Activated naive CD4-positive, alpha-beta T cell treated with anti-CD3 and anti-CD28 coated beads, Interleukin-2, amount 50 U/mL, for 16 hours (primary cell): ENCODE results near the gene DNAAF5.

Experiments
- DNase-seq: peaks from one replicate; pipeline ENCODE4 v3.0.0-alpha.2; 2020

Gene DNAAF5

DNA sequence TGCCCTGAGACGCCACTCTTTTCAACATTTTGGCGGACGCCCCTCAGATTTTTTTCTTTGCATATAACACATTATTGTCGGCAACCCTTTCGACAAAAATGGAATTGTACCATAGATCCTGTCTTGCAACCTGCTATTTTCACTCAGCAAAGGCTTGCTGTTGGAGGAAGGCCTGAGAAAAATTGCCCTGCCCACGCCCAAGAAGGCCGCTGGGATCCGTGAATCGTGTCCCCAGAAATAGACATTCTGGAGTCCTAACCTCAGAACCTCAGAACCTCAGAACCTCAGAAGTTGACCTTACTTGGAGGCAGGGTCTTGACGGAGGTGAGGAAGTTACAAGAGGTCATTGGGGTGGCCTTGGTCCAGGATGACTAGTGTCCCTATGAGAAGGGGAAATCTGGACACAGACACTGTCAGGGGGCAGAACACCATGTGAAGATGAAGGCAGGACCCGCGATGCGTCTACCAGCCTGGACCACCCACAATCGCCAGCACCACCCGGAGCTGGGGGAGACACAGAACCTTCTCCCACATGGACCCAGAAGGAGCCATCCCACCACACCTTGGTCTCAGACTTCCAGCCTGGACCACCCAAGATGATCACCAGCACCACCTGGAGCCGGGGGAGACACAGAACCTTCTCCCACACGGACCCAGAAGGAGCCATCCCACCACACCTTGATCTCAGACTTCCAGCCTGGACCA is 19.1 kb upstream of the DNAAF5 start:
- no peak for DNase-seq

DNA sequence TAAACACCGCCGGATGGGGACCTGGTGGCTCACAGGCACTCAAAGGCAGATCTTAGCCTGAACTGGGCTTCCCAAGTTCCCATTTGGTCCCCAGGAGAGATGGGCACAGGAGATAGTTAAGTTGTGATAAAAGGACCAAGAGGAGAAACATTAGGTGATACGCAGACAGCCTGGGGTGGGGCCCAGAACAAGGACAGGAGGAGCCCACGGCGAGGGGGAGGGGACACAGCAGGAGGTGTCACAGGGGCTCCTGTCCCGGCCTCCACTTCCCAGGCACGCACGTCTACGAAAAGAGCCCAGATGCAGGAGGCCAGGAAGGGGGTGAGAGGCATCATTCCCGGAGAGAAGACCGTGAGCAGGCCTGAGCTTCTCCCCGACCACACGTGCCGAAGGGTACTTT is 16.3 kb upstream of the DNAAF5 start:
- no peak for DNase-seq

DNA sequence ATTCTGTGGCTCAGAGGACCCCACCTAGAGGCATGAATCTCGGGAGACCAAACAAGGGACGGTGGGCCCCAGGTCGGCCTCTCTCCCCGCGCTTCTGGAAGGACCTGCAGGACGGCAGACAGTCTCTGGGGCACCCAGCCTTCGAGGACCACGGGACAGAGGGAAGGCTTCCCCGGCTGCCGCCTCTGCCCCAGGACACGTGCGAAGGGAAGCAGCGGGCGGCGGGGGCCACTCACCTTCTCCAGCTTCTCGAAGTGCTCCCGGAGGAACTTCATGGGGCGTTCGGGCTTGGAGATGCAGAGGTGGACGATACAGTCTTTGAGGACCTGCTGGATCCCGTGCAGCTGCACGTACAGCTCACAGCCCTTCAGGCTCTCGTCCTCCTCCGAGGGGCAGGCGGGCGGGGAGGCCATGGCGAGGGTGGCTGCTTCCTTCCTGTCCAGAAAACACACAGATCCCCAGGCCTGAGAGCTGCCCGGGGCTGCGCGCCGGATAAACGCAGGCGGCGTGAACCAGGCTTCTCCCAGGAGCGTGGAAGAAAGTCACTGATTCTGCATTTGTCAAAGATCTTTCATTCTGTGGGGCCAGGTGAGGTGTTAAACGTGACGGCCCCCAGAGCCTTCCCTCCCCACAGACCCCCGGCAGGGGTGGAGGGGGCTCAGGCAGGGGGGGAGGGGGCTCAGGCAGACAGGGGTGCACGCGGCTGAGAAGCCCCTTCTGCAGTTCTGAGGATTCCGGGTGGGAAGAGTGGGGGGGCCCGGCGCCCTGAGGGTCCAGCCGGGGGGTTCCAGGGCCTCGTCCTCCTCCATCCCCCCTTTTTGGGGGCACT is 15.2 kb upstream of the DNAAF5 start:
- no peak for DNase-seq

DNA sequence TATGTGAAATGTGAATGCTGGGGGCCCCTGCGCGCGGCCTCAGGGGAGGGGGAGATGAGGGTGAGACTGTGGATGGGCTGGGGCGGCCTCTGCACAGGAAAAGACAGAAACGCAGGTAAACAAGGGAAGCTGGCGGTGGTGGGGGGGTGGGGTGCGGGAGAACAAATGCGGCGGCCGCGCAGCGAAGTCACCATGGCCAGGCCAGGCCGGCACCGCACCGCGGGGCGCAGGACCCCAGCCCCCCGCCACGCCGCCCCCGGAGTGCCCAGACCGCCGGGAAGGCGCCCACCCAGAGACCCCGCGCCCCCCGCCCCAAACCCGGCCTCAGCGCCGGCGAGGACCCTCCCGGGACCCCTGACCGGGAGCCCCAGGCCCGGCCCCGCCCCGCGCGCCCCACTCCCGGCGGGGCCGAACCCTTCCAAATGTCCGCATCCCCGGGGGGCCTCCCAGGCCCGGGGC is 14.5 kb upstream of the DNAAF5 start:
- no peak for DNase-seq

DNA sequence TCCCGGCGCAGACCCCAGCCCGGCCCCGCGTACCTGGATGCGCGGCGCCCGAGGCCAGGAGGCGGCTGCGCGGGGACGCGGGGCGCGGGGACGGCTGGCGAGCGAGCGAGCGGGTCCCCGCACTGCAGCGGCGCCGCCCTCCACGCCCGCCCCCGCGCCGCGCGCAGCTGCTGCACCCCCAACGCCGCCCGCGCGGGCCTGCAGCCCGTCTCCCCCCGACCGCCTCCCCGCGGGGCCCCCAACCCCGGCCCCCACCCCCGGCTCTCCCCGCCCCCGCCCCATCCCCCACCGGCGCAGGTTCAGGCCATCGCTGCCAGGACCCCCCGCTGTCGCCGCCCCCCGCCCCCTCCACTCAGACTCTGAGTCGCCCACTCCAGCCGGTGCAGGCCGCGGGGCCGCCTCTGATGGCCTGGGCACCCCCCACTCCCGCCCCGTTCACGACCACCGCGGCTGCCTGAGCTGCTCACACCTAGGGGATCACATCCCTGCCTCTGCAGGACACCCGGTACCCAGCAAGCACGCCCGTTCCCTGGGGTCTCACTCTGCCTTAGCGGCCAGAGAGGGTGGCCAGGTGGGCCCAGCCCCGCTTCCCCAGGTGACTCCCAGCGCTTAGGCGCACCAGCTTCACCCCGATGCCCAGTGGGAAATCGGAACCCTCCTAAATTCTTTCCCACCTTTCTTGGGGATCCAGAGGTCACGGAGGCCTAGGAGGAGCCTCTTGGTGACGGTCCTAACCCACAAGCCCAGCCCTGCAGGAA is 13.9 kb upstream of the DNAAF5 start:
- DNase-seq = peak; percentile 39

DNA sequence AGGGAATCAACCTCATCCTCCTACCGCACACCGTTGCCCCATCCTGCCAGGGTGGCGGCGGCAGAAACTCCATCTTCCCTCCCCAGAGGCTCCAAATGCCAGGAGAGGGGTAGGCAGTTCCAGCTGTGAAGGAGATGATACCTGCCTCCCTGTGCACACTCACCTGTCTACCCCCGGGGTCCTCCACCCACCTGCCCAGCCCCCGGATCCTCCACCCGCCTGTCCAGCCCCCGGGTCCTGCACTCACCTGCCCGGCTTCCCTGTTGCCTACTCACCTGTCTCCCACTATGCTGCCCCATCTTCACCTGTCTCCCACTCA is 13.4 kb upstream of the DNAAF5 start:
- no peak for DNase-seq

DNA sequence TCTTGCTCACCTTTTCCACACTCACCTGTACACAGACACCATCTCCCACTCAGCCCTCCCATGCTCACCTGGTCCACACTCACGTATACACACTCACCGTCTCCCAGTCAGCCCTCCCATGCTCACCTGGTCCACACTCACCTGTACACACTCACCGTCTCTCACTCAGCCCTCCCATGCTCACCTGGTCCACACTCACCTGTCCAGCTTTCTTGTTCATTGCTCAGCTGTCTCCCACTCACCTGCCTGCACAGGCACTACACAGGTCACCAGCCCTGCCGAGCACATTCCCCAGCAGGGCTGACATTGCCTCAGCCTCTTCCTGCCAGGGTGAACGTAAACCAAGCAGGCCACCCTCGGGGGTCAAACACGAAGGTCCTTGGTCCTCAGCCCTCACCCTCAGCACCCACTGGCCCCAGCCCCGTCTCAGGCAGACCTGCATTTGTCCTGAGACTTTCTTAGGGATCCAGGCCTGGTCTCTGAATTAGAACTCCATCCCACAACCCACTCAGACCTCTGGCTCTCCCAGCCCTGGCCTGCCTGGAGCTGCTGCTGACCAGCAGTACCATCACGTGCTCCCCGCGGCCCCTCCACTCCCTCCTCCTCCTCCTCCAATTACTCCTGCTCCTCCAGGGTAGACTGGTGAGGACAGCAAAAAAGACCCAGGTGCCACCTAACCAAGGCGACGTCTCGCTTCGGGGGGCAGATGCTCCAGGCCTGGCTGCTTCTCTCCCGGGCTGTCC is 12.8 kb upstream of the DNAAF5 start:
- no peak for DNase-seq

DNA sequence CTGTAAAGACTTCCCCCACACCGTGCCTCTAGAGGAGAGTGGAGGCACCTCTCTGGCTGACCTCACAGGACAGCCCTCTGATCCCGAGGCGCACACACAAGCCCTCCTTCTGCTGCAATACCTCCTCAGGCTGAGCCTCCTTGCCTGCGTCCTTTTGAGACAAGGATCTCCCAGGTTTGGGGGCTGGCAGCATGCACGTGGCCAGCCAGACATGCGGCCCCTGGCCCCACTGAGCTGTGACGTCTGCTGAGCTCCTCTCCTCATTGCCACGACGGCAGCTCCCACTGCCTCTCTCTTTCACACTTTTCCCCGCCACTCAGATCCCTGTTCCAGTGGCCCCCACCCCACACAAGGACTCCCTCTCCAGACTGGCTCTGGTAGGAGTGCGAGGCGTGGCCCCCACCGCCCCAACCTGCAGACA is 12.2 kb upstream of the DNAAF5 start:
- no peak for DNase-seq

DNA sequence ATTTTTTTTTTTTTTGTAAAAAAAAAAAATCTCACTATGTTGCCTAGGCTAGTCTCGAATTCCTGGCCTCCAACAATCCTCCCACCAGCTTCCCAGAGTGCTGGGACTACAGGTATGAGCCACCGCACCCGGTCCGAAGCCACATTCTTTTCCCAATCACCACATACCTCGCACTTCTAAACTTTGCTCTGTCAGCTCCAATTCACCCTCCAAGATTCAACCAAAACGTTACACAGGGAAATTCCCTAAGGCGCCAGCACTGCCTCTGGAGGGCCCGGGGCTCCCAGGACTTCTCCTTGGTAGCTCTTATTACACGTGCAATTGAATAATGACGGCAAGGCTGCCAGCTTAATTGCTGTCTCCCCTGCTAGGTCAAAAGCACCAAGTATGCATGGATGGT is 10.3 kb upstream of the DNAAF5 start:
- no peak for DNase-seq

DNA sequence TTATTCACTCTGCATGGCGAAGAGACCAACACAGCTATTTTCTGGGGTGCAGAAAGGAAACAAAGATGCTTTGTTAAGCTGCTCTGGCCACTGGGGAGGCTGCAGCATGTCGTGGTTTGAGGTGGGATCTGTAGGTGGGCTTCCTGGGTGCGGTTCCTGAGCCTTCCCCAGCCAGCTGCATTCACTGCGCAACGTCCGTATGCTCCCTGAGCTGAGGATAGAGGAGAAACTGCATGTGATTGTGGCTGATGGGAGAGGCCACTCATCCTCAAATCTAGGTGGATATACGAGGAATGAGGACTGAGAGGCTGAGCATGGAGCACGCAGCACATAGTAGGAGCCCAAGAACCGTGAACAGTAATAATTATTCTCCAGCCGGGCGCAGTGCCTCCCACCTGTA is 9.9 kb upstream of the DNAAF5 start:
- no peak for DNase-seq

DNA sequence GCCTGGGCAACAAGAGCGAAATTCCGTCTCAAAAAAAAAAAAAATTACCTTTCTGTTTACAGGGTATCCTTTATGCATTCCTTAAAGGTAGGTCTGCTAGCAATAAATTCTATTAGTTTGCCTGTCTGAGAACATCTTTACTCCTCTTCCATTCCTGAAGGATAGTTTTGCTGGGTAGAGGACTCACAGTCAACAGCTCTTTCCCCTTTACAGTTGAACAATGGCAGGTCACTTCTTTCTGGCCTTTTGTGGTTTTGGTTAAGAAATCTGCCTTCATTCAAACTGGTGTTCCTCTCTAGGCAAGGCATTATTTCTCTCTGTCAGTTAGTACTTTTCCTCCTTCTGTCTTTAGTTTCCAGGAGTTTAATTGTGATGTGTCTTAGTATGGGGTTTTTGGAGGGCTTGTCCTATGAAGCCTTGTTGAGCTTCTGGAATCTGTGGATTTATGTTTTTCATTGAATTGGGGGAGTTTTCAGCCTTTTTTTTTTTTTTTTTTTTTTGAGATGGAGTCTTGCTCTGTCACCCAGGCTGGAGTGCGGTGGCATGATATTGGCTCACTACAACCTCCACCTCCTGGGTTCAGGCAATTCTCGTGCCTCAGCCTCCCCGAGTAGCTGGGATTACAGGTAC is 4.8 kb upstream of the DNAAF5 start:
- no peak for DNase-seq

DNA sequence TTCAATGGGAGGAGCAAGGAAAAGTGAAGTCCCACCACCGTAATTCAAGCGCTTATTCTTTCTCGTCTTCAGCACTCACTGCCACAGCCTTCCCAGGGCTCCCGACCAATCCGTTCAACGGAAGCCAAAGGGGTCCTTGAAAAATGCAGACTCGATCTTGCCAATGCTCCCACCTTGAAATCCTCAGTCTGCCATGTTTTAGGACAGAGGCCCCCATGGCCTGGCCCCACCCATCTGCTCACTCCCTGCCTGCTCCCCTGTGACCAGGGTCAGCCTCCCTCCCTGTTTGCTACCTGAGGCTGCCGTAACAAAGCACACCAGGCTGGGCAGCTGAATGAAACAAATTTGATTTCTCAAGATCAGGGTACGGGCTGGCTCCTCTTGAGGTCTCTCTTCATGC is 3.0 kb upstream of the DNAAF5 start:
- DNase-seq = no peak

DNA sequence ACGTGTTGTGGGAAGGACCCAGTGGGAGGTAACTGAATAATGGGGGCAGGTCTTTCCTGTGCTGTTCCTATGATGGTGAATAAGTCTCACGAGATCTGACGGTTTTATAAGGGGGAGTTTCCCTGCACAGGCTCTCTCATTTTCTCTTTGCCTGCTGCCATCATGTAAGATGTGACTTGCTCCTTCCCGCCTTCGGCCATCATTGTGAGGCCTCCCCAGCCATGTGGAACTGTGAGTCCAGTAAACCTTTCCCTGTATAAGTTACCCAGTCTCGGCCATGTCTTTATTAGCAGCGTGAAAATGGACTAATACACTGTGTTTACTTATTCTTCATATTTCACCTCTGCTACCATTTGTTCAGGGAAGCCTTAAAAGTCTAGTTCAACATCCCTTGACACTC is 2.2 kb upstream of the DNAAF5 start:
- no peak for DNase-seq

DNA sequence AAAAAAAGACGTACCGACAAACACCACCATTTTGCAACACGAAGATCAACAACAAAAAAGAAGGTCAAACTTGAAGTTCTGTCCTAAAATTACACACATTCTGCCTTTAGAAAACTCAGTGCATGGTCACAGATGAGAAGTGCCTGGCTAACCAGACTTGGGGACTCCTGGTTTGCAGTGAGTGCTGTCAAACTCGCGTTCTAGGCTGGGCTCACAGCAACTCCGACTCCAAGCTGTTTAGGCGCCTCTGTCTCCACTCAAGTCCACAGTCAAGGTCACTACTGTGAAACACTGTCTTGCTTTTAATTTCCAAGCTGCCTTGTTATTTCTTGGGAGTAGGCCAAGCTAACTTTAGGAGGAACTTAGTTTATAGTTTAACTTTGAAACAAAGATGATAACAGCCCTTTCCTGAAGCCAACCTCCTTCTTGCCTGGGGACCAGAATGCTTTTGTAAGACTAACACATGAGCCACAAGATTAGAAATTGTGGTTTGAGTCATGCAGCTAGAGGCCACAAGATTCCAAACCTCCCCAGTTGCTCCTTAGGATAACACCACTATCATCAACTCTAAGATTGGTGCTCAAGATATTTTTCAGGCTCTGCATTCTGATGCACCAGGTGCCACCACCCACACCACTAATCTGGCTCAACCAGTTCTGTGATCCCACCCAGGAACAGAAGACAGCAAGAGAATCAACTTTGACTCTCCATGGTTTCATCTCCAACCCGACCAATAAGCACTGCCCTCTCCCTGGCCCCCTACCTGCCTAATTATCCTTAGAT is 1.1 kb upstream of the DNAAF5 start:
- DNase-seq = no peak

DNA sequence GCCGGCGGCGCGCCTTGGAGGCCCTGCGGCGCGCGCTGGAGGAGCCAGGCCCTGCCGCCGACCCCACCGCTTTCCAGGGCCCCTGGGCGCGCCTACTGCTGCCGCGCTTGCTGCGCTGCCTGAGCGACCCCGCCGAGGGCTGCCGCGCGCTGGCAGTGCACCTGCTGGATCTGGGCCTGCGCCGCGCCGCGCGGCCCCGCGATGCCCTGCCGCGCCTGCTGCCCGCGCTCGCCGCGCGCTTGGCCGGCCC is 280 bp downstream of the DNAAF5 start:
- DNase-seq = no peak

DNA sequence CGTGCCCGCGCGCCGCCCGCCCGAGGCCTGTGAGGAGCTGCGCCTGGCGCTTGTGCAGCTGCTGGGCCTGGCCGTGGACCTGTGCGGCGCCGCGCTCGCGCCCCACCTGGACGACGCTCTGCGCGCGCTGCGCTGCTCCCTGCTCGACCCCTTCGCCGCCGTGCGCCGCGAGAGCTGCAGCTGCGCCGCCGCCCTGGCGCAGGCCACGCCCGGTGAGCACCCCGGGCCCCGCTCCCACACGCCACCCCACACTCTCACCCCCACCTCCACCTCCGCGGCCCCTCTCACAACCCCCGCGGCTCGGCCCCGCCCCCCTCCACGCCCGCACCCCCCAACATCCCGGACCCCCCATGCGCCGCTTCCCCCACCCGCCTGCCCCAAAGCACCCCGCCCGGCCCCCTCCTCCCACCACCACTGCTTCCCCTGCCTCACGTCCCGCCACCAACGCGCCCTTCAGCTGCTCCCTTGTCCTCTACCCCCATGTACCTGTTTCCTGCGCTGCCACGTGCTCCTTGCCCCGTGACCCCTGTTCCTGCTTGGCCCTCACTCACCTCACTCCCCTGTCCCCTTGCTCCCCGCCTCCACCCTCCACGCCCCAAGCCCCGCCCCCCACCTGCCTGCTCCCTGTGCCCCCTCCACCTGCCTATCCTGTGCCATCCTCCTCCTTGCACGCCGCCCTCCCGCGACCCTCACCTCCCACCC is 756 bp downstream of the DNAAF5 start, which contains the start of gene PRKAR1B:
PRKAR1B (minus strand) TSS at position 178 of the 702 bp plus-strand sequence. CDS start 15,776 bp downstream, outside the sequence.
- peak; percentile 61 for DNase-seq

DNA sequence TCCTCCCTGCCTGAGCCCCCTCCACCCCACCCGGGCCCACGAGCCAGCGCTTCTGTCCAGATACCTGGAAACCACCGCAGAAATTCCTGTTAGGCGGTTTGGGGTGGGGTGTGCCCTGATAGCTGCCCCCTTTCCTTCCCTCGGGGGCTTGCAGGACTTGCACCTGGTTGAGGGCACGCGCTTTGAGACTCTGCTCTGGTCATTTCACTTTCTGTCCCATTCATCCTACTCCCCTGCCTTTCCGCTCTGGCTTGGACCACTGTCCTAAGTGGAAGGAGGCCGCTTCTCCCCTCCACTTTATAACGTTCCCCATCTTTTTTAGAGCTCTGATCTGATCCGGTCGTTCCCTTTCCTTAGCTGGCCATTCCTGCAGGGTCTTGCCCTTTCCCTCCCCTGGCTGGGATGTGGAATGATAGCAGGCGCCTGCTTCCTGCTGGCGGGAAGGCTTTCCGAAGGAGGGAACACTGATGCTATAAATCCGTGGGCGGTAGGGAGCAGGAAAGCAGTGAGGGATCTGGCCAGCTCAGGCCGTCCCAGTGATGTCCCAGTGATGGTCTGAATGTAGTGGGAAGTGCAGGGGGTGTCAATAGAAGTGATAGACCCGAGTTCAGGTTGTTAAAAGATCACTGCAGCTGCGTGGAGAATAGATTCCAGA is 1.4 kb downstream of the DNAAF5 start:
- DNase-seq = no peak

DNA sequence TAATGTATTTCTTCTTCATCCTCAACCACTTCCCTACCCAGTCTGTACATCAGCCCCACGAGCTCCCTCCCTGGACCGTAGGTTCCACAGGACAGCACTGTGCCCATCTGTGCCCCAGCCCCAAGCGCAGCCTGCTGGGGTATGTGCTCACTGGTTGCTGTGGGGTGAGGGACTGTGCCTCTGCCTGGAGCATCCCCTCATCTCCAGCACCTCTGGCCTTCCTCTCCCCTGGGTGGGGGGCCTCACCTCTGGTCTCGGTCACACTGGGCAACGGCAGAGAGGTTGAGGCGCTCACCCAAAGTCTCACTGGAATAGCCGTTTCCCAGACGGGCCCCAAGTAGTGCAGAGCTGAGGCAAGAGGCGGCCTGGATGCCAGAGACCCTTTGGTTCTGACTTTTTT is 2.1 kb downstream of the DNAAF5 start:
- no peak for DNase-seq

DNA sequence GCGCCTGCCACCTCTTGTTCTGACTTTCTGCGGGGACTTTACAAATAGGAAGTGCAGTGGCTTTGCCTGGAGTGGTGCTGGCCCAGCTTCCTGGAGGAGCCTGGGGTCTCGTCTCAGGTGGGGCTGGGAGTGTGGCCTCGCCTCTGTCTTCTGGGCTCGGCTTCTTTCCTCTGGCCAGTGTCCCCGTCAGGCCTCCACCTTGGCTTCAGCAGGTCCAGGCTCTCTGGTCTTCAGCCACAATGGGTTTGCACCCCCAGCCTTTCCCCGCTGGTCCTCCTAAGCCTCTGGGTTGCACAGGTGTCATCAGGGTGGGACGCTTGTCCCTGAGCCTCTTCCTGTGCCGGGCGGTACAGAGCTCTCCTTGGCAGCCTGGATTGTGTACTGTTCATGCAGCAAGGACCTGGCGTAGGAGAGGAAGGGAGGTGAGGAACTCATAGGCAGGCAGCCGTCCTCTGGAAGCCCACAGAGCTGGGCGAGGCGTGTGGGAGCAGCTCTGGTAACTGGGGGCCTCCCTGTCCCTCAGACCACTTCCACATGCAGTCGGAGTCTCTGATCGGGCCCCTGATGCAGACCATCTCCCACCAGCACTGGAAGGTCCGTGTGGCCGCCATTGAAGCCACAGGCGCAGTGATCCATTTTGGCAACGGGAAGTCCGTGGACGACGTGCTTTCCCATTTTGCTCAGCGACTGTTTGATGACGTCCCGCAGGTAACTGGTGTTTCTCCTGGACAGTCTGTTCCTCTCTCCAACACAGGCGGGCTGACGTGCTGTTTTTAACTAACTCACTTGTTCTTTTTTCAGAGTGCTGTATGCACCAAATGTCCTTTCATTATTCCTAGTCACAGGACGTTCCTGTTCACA is 2.9 kb downstream of the DNAAF5 start:
- DNase-seq = no peak
